ENCODE results near the gene UBA7. TPM values are rescaled to one million over a fixed set of nuclear protein-coding genes. Genes with fewer than 3 reads are reported as not detected.

Gene UBA7
- total and polyA plus RNA-seq, 2 of the 13 experiments (the other 11 are each of a cell fraction or from before 2014, with no cell fraction given) = 9.5 to 16.5 TPM

DNA sequence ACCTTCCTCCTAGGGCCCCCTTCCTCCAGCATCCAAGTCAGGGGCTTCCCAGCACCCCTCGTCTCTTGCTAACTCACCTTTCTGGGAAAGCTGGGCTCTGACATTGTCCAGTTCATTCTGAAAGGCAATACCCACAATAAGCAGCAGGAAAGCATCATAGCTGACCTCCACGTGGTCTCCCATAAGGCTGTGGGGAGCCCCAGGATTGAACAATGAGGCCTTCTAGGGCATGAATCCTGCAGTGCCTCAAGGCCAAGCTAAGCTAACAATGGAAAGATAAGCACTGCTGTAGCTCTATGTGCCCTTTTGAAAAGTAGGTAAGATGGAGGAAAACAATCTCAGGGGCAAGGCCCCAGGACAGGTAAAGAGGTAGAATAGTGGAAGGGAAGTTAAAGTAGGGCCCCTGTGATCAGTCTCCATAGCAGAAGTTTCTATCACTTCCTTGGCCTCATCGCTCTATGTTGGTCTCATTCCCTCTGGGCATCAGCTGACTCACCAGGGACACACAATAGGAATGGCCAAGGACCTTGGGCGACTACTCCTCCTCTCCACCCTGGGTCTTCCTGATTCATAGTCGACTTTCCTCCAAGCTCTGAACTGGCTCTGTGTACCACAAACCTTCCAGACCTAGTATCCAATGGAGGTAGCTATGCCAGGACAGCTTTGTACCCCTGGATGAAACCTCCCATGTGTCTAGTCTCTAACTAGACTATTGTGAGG is 30.9 kb upstream of the UBA7 start (continued):
- TF ChIP-seq, protein P1, sequence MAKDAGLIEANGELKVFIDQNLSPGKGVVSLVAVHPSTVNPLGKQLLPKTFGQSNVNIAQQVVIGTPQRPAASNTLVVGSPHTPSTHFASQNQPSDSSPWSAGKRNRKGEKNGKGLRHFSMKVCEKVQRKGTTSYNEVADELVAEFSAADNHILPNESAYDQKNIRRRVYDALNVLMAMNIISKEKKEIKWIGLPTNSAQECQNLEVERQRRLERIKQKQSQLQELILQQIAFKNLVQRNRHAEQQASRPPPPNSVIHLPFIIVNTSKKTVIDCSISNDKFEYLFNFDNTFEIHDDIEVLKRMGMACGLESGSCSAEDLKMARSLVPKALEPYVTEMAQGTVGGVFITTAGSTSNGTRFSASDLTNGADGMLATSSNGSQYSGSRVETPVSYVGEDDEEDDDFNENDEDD (CRISPR knock-in tag; IDR thresholded peaks at IDR 0.05; ENCODE audit: borderline replicate concordance) = peak; percentile 70; the same call in 1 of the 2 replicates
- TF ChIP-seq, protein P2, sequence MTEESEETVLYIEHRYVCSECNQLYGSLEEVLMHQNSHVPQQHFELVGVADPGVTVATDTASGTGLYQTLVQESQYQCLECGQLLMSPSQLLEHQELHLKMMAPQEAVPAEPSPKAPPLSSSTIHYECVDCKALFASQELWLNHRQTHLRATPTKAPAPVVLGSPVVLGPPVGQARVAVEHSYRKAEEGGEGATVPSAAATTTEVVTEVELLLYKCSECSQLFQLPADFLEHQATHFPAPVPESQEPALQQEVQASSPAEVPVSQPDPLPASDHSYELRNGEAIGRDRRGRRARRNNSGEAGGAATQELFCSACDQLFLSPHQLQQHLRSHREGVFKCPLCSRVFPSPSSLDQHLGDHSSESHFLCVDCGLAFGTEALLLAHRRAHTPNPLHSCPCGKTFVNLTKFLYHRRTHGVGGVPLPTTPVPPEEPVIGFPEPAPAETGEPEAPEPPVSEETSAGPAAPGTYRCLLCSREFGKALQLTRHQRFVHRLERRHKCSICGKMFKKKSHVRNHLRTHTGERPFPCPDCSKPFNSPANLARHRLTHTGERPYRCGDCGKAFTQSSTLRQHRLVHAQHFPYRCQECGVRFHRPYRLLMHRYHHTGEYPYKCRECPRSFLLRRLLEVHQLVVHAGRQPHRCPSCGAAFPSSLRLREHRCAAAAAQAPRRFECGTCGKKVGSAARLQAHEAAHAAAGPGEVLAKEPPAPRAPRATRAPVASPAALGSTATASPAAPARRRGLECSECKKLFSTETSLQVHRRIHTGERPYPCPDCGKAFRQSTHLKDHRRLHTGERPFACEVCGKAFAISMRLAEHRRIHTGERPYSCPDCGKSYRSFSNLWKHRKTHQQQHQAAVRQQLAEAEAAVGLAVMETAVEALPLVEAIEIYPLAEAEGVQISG (CRISPR knock-in tag; IDR thresholded peaks at IDR 0.05) = peak; percentile 61
- TF ChIP-seq IRF2 (CRISPR knock-in tag; IDR thresholded peaks at IDR 0.05) (0 out of 2 replicates have a peak, but pooled peaks have one; percentile 26), LCORL (IDR thresholded peaks at IDR 0.05) (no peak), LCORL (CRISPR knock-in tag; IDR thresholded peaks at IDR 0.05) (no peak), MYC (CRISPR knock-in tag; IDR thresholded peaks at IDR 0.05; ENCODE audit: borderline replicate concordance) (peak; percentile 81), MYPOP (CRISPR knock-in tag; IDR thresholded peaks at IDR 0.05) (0 out of 2 replicates have a peak, but pooled peaks have one; percentile 15), HDAC1 (CRISPR knock-in tag; IDR thresholded peaks at IDR 0.05) (peak; percentile 60), SATB2 (CRISPR knock-in tag; IDR thresholded peaks at IDR 0.05) (no peak), TFDP2 (CRISPR knock-in tag; IDR thresholded peaks at IDR 0.05) (peak; percentile 60), EP300 (IDR thresholded peaks at IDR 0.05; ENCODE audit: low read depth in 2 of 2, low read length in 2 of 2) (peak in 1 of 2 experiments; percentile 50; a peak in 2 of 4 replicates), EP300 (CRISPR knock-in tag; IDR thresholded peaks at IDR 0.05; ENCODE audit: borderline replicate concordance) (peak; percentile 49), FOXA1 (IDR thresholded peaks at IDR 0.05) (no peak), FOXA1 (CRISPR knock-in tag; IDR thresholded peaks at IDR 0.05) (peak; percentile 59)
- TF ChIP-seq, protein P3, sequence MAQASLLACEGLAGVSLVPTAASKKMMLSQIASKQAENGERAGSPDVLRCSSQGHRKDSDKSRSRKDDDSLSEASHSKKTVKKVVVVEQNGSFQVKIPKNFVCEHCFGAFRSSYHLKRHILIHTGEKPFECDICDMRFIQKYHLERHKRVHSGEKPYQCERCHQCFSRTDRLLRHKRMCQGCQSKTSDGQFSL (CRISPR knock-in tag; IDR thresholded peaks at IDR 0.05) = no peak
- TF ChIP-seq, protein P4, sequence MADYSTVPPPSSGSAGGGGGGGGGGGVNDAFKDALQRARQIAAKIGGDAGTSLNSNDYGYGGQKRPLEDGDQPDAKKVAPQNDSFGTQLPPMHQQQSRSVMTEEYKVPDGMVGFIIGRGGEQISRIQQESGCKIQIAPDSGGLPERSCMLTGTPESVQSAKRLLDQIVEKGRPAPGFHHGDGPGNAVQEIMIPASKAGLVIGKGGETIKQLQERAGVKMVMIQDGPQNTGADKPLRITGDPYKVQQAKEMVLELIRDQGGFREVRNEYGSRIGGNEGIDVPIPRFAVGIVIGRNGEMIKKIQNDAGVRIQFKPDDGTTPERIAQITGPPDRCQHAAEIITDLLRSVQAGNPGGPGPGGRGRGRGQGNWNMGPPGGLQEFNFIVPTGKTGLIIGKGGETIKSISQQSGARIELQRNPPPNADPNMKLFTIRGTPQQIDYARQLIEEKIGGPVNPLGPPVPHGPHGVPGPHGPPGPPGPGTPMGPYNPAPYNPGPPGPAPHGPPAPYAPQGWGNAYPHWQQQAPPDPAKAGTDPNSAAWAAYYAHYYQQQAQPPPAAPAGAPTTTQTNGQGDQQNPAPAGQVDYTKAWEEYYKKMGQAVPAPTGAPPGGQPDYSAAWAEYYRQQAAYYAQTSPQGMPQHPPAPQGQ (CRISPR knock-in tag; IDR thresholded peaks at IDR 0.05; ENCODE audit: borderline replicate concordance) = no peak
- TF ChIP-seq, protein P5, sequence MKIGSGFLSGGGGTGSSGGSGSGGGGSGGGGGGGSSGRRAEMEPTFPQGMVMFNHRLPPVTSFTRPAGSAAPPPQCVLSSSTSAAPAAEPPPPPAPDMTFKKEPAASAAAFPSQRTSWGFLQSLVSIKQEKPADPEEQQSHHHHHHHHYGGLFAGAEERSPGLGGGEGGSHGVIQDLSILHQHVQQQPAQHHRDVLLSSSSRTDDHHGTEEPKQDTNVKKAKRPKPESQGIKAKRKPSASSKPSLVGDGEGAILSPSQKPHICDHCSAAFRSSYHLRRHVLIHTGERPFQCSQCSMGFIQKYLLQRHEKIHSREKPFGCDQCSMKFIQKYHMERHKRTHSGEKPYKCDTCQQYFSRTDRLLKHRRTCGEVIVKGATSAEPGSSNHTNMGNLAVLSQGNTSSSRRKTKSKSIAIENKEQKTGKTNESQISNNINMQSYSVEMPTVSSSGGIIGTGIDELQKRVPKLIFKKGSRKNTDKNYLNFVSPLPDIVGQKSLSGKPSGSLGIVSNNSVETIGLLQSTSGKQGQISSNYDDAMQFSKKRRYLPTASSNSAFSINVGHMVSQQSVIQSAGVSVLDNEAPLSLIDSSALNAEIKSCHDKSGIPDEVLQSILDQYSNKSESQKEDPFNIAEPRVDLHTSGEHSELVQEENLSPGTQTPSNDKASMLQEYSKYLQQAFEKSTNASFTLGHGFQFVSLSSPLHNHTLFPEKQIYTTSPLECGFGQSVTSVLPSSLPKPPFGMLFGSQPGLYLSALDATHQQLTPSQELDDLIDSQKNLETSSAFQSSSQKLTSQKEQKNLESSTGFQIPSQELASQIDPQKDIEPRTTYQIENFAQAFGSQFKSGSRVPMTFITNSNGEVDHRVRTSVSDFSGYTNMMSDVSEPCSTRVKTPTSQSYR (CRISPR knock-in tag; IDR thresholded peaks at IDR 0.05; ENCODE audit: borderline replicate concordance) = peak; percentile 31; the same call in 1 of the 2 replicates

Measured in HepG2 (cell line).